K562 (cell line): ENCODE measurements around the gene MACROD2. TPM values are rescaled to one million over a fixed set of nuclear protein-coding genes. Genes with fewer than 3 reads are reported as not detected.

Experiments used
- ATAC-seq: fragments of 200-7000 bp; cut with Tn5 transposase; 3 replicates; pipeline ENCODE4 v1.9.1; 2020; ENCODE audit warnings: moderate library complexity
- BruUV-seq: library from RNA; stranded (reverse); fragments of 400-500 nt; replicated peaks from 2 replicates; lab custom pipeline; 2021; lab: Mats Ljungman, UMichigan
- CTCF ChIA-PET: fragments of 300-600 bp; formaldehyde crosslinking; extraction: SDS; loops from one replicate; lab custom pipeline; 2021; ENCODE audit warnings: low intra/inter-chr PET ratio; lab: Yijun Ruan, JAX
- POLR2A ChIA-PET: fragments of 300-600, 350-650 bp; sonication (Branson Sonifier 250); formaldehyde crosslinking; extraction: SDS; loops from one replicate; lab custom pipeline; 2021; ENCODE audit warnings: antibody characterized with exemption, inconsistent platforms; lab: Yijun Ruan, JAX
- DNase-seq, 4 experiments: peaks; one replicate each; pipeline versions ENCODE4 v3.0.0 to v3.0.0-alpha.2; 2011 to 2018; ENCODE audit warnings: low spot score in 3 of 4, mixed read lengths in 3 of 4; ENCODE audit errors: extremely low read depth in 1 of 4
- FAIRE-seq: peaks from 2 replicates; lab custom pipeline; 2011; peaks lifted over from hg19 to GRCh38; lab: Jason Lieb, UNC
- H2AFZ ChIP-seq: 2 replicates; pipeline ENCODE4 v1.6.0; 2011; ENCODE audit warnings: low read depth, low read length, control low read depth, inconsistent platforms
- H3K27ac ChIP-seq: fragments of 200-600 bp; 3 replicates; pipeline ENCODE4 v1.8.0; 2011; ENCODE audit warnings: low read depth, mild to moderate bottlenecking, control low read depth, inconsistent platforms, low read length, moderate library complexity, mixed read lengths; ENCODE audit errors: extremely low read depth
- H3K27me3 ChIP-seq, 2 experiments: fragments of 300-600 bp in 1 of 2; 2 replicates in 1 of 2; 3 replicates in 1 of 2; pipeline versions ENCODE4 v1.6.0 to v1.8.0; 2011; ENCODE audit warnings: inconsistent platforms in 2 of 2, low read length in 2 of 2, mild to moderate bottlenecking in 1 of 2, mixed read lengths in 1 of 2, moderate library complexity in 1 of 2; ENCODE audit not compliant: control insufficient read depth in 2 of 2, insufficient read depth in 2 of 2
- H3K36me3 ChIP-seq: fragments of 300-600 bp; 3 replicates; pipeline ENCODE4 v1.8.0; 2011; ENCODE audit warnings: mild to moderate bottlenecking, low read length, inconsistent platforms; ENCODE audit not compliant: control insufficient read depth, insufficient read depth
- H3K4me1 ChIP-seq, 2 experiments: fragments of 200-600 bp in 1 of 2; replicated peaks in 1 of 2; 2 replicates in 1 of 2; 3 replicates in 1 of 2; pipeline versions ENCODE4 v1.5.1 to v1.8.0; 2011; ENCODE audit warnings: inconsistent platforms in 2 of 2, low read length in 2 of 2, mild to moderate bottlenecking in 1 of 2, mixed read lengths in 1 of 2, moderate library complexity in 1 of 2; ENCODE audit not compliant: control insufficient read depth in 2 of 2, insufficient read depth in 2 of 2
- H3K4me2 ChIP-seq: 2 replicates; pipeline ENCODE4 v1.6.1; 2011; ENCODE audit warnings: low read length, control low read depth, inconsistent platforms, mixed read lengths; ENCODE audit not compliant: insufficient read depth
- H3K4me3 ChIP-seq: fragments of 200-600 bp; sonication (generic), shearing (Covaris generic); 2 replicates; pipeline ENCODE4 v1.5.1; 2016; ENCODE audit warnings: control low read depth, inconsistent platforms
- H3K79me2 ChIP-seq: fragments of 200-600 bp; 3 replicates; pipeline ENCODE4 v1.8.0; 2011; ENCODE audit warnings: low read length, inconsistent platforms; ENCODE audit not compliant: control insufficient read depth, insufficient read depth
- H3K9ac ChIP-seq, 2 experiments: 2 replicates each; pipeline versions ENCODE4 v1.6.0 to v1.6.1; 2011; ENCODE audit warnings: low read depth in 2 of 2, low read length in 2 of 2, control low read depth in 1 of 2, inconsistent platforms in 1 of 2, mild to moderate bottlenecking in 1 of 2, mixed read lengths in 1 of 2; ENCODE audit not compliant: insufficient read depth in 1 of 2
- H3K9me1 ChIP-seq: one replicate; pipeline ENCODE4 v1.6.0; 2011; ENCODE audit warnings: inconsistent platforms, mild to moderate bottlenecking, low read length, moderate library complexity; ENCODE audit not compliant: control insufficient read depth, insufficient read depth
- H3K9me3 ChIP-seq: replicated peaks from 2 replicates; pipeline ENCODE4 v1.5.1; 2011; ENCODE audit warnings: low read depth, low read length, inconsistent platforms; ENCODE audit not compliant: control insufficient read depth, insufficient read depth
- H4K20me1 ChIP-seq: replicated peaks from 2 replicates; pipeline ENCODE4 v1.6.1; 2011; ENCODE audit warnings: low read length, inconsistent platforms, mixed read lengths; ENCODE audit not compliant: control insufficient read depth, insufficient read depth
- GTF2E2 ChIP-seq: fragments of 200-800 bp; sonication (Bioruptor generic); IDR thresholded peaks from 2 replicates; pipeline ENCODE4 v1.6.1; 2016; ENCODE audit warnings: missing genetic modification characterization, missing compliant biosample characterization
- KAT7 ChIP-seq: sonication (generic); formaldehyde crosslinking; IDR thresholded peaks from 2 replicates; pipeline ENCODE4 v1.8.0; 2022; ENCODE audit warnings: missing genetic modification reagents, mild to moderate bottlenecking, borderline replicate concordance
- SRSF9 ChIP-seq: fragments of 200-400 bp; formaldehyde crosslinking; IDR thresholded peaks from 2 replicates; pipeline ENCODE4 v1.6.1; 2017; ENCODE audit warnings: low read depth, low read length, borderline replicate concordance
- ZNF134 ChIP-seq: fragments of 250-450 bp; sonication (Bioruptor Pico); conservative IDR thresholded peaks from 2 replicates; pipeline ENCODE4 v1.4.0; 2020
- WGBS: fragments of 100-300 bp; shearing (Covaris generic); methylation state at CpG from one replicate; pipeline ENCODE4 v1.1.6; 2016; ENCODE audit warnings: low coverage, mixed read lengths; ENCODE audit not compliant: insufficient coverage; ENCODE audit errors: missing lambda C conversion rate; 5-methylcytosine and 5-hydroxymethylcytosine counted together
- in situ Hi-C: fragments of 300-500 bp; cut with MboI; formaldehyde crosslinking; loops from 4 replicates; pipeline ENCODE4 v1.15.0; 2018; ENCODE audit warnings: inconsistent platforms, mixed read lengths
- intact Hi-C: fragments of 100-400 bp; cut with micrococcal nuclease; formaldehyde crosslinking; loops from 2 replicates; pipeline ENCODE4 v1.14.2; 2022
- polyA plus RNA-seq, 8 experiments: library from polyadenylated mRNA; depleted of rRNA in 4 of 8; stranded (reverse) in 5 of 8; unstranded in 3 of 8; fragments of >200 nt; fragmentation: Nextera tagmentation in 2 of 8; fragmentation: Illumina TruSeq in 1 of 8; extraction: Ambion mirVana in 2 of 8; extraction: Trizol in 1 of 8; gene quantifications; 2 replicates each; pipeline versions ENCODE4 v1.2.1 to v1.2.3, GENCODE V29; 2011 to 2014; ENCODE audit warnings: inconsistent platforms in 1 of 8, missing spikeins in 1 of 8
- total RNA-seq, 7 experiments: library from RNA; depleted of rRNA in 6 of 7; stranded (reverse); fragments of >200 nt in 6 of 7; fragmentation: Illumina TruSeq in 2 of 7; extraction: Trizol in 2 of 7; gene quantifications; 2 replicates each; pipeline versions ENCODE4 v1.2.1 to v1.2.3, GENCODE V29; 2011 to 2021; ENCODE audit warnings: low replicate concordance in 1 of 7
- TF ChIP-seq, protein P1 (sequence below), 2 experiments: fragments of 450-650 bp in 1 of 2; IDR thresholded peaks; 2 replicates each; pipeline ENCODE4 v1.6.1; 2011 to 2017; ENCODE audit warnings: low read depth in 2 of 2, antibody characterized with exemption in 1 of 2, borderline replicate concordance in 1 of 2, low read length in 1 of 2, mild to moderate bottlenecking in 1 of 2, mixed read lengths in 1 of 2; ENCODE audit not compliant: control insufficient read depth in 1 of 2

MACROD2 gene
- total and polyA plus RNA-seq, 9 of the 15 experiments (the other 6 are each of a cell fraction or from before 2014, with no cell fraction given) = not detected

DNA sequence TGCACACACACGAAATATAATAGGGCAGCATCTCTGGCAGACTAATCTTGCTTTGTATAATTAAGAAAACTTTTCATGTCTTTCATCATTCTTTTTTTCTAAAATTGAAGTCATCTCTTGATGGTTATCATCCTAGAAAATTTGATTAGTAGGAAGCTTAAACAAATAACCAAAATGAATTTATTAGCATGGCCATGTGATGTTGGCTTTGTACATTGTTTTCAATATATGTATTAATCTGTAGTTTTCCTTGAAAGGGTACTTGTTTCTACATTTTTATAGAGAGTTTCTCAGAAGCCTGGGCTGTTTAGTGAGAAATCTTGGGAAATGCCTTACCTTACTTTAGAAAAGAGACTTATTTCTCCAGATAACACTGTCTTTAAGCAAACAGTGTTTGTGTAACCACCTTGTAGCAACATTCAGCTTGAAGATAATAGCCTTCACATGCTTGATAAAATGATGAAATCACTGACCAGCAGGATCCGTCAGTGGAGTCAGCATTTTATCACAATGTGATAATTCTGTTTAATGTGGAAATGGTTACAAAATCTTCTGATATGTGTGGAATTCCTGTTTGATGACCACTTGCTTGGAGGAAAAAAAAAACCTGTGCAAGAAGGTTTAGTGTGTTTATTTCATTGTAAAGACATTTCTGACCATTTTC is 147.8 kb downstream of the MACROD2 start:
- no peak for ATAC-seq
- H3K27me3 ChIP-seq = no peaks in the 10 kb centered on the region
- H3K9me1 ChIP-seq = no peaks in the 10 kb centered on the region
- H2AFZ ChIP-seq = no peak overlapping the region
- no peaks in the 10 kb centered on the region for H3K4me1 ChIP-seq
- in situ Hi-C loops (no loop called here), intact Hi-C loops (no loop called here)
- H3K27ac ChIP-seq = no peak overlapping the region
- ChIA-PET POLR2A (no interaction called here), CTCF (no interaction called here)
- TF ChIP-seq, protein P1, sequence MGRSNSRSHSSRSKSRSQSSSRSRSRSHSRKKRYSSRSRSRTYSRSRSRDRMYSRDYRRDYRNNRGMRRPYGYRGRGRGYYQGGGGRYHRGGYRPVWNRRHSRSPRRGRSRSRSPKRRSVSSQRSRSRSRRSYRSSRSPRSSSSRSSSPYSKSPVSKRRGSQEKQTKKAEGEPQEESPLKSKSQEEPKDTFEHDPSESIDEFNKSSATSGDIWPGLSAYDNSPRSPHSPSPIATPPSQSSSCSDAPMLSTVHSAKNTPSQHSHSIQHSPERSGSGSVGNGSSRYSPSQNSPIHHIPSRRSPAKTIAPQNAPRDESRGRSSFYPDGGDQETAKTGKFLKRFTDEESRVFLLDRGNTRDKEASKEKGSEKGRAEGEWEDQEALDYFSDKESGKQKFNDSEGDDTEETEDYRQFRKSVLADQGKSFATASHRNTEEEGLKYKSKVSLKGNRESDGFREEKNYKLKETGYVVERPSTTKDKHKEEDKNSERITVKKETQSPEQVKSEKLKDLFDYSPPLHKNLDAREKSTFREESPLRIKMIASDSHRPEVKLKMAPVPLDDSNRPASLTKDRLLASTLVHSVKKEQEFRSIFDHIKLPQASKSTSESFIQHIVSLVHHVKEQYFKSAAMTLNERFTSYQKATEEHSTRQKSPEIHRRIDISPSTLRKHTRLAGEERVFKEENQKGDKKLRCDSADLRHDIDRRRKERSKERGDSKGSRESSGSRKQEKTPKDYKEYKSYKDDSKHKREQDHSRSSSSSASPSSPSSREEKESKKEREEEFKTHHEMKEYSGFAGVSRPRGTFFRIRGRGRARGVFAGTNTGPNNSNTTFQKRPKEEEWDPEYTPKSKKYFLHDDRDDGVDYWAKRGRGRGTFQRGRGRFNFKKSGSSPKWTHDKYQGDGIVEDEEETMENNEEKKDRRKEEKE (IDR thresholded peaks at IDR 0.05; ENCODE audit: borderline replicate concordance in 1 of 2, control insufficient read depth in 1 of 2, low read depth in 2 of 2, low read length in 1 of 2) = no peak
- TF ChIP-seq SRSF9 (no peak), GTF2E2 (tag) (no peak), KAT7 (no peak), ZNF134 (CRISPR knock-in tag) (no peak)
- no peak overlapping the region for H3K4me3 ChIP-seq
- no peaks in the 10 kb centered on the region for H4K20me1 ChIP-seq
- H3K4me2 ChIP-seq = no peak overlapping the region
- FAIRE-seq = no peak
- BruUV-seq = no TSS peak
- no peaks in the 10 kb centered on the region for H3K36me3 ChIP-seq
- H3K79me2 ChIP-seq = no peaks in the 10 kb centered on the region
- no peak overlapping the region for H3K9ac ChIP-seq
- 0% methylated on average over 2 of the region's 2 CpGs for WGBS
- no peaks in the 10 kb centered on the region for H3K9me3 ChIP-seq
- DNase-seq = no peak
